Neural progenitor cell (in vitro differentiated cells): ENCODE data around the gene MAPK8. TPM values are rescaled to one million over a fixed set of nuclear protein-coding genes. Genes with fewer than 3 reads are reported as not detected.
A peak's percentile ranks its signal among the peaks of the same experiment; 100 is the strongest.
"Not testable (repeated sequence)": the region's sequence is repeated elsewhere in the genome, so short reads cannot be mapped to it uniquely, and the experiment has no call there.

Source experiments
- DNase-seq: peaks from one replicate; pipeline ENCODE4 v3.0.0-alpha.2; 2016; ENCODE audit warnings: low spot score
- H2AFZ ChIP-seq: fragments of 200-600 bp; sonication (generic); replicated peaks from 2 replicates; pipeline ENCODE4 v1.6.1; 2016; ENCODE audit warnings: antibody characterized with exemption
- H3F3A ChIP-seq: fragments of 200-600 bp; sonication (generic); 2 replicates; pipeline ENCODE4 v1.6.1; 2016; ENCODE audit warnings: antibody characterized with exemption, low read depth
- H3K27ac ChIP-seq: fragments of 200-600 bp; sonication (generic); 2 replicates; pipeline ENCODE4 v1.5.1; 2016; ENCODE audit warnings: mild to moderate bottlenecking
- H3K27me3 ChIP-seq: fragments of 200-600 bp; sonication (generic); 2 replicates; pipeline ENCODE4 v1.6.1; 2016; ENCODE audit warnings: mild to moderate bottlenecking, moderate library complexity
- H3K36me3 ChIP-seq: fragments of 200-600 bp; sonication (generic); 2 replicates; pipeline ENCODE4 v1.5.1; 2016
- H3K4me1 ChIP-seq: fragments of 200-600 bp; sonication (generic); 2 replicates; pipeline ENCODE4 v1.6.1; 2016; ENCODE audit warnings: mixed run types
- H3K4me2 ChIP-seq: fragments of 200-600 bp; sonication (generic); 2 replicates; pipeline ENCODE4 v1.6.1; 2016
- H3K4me3 ChIP-seq: fragments of 200-600 bp; sonication (generic); 2 replicates; pipeline ENCODE4 v1.5.1; 2016
- H3K79me2 ChIP-seq: fragments of 200-600 bp; sonication (generic); 2 replicates; pipeline ENCODE4 v1.6.1; 2016; ENCODE audit warnings: low read depth
- H3K9ac ChIP-seq: fragments of 200-600 bp; sonication (generic); 2 replicates; pipeline ENCODE4 v1.6.1; 2016
- H3K9me3 ChIP-seq: fragments of 200-600 bp; sonication (generic); 2 replicates; pipeline ENCODE4 v1.5.1; 2016; ENCODE audit warnings: low read depth
- H4K20me1 ChIP-seq: fragments of 200-600 bp; sonication (generic); 2 replicates; pipeline ENCODE4 v1.6.1; 2016; ENCODE audit warnings: low read depth
- H3K27ac Mint-ChIP-seq: 3 replicates; pipeline ENCODE4 v1.8.0; 2021; ENCODE audit warnings: mixed read lengths
- H3K27me3 Mint-ChIP-seq: 2 replicates; pipeline ENCODE4 v1.8.0; 2022; ENCODE audit warnings: low read depth, mild to moderate bottlenecking, inconsistent platforms, moderate library complexity, mixed read lengths; ENCODE audit not compliant: insufficient read depth
- H3K36me3 Mint-ChIP-seq: 3 replicates; pipeline ENCODE4 v1.8.0; 2021; ENCODE audit warnings: mixed read lengths
- H3K4me1 Mint-ChIP-seq: 3 replicates; pipeline ENCODE4 v1.8.0; 2021; ENCODE audit warnings: mixed read lengths
- H3K4me3 Mint-ChIP-seq: 3 replicates; pipeline ENCODE4 v1.8.0; 2021; ENCODE audit warnings: mild to moderate bottlenecking, moderate library complexity, mixed read lengths
- H3K9me3 Mint-ChIP-seq: 3 replicates; pipeline ENCODE4 v1.8.0; 2020; ENCODE audit warnings: mixed read lengths
- CTCF ChIP-seq: fragments of 200-600 bp; sonication (generic); IDR thresholded peaks from 2 replicates; pipeline ENCODE4 v1.5.1; 2017; ENCODE audit warnings: antibody characterized with exemption, mild to moderate bottlenecking
- EZH2 ChIP-seq: fragments of 200-600 bp; sonication (generic); IDR thresholded peaks from 2 replicates; pipeline ENCODE4 v1.6.1; 2017; ENCODE audit warnings: antibody characterized with exemption, mild to moderate bottlenecking, moderate library complexity
- EZH2phosphoT487 ChIP-seq: fragments of 200-600 bp; sonication (generic); IDR thresholded peaks from 2 replicates; pipeline ENCODE4 v1.6.1; 2017; ENCODE audit warnings: antibody characterized with exemption
- total RNA-seq: library from RNA; depleted of rRNA; stranded (reverse); fragments of >200 nt; gene quantifications from 2 replicates; pipeline ENCODE4 v1.2.3, GENCODE V29; 2015; ENCODE audit warnings: low replicate concordance

The MAPK8 gene
- total RNA-seq, 1 donor from 2014 or later = 166 TPM

GRCh38 chr10:48419714-48420113 lies 113.2 kb downstream of the MAPK8 start:
- Histone ChIP-seq H3K9ac (no peak overlapping the region), H3K4me2 (no peak overlapping the region), H3K4me1 (no peaks in the 10 kb centered on the region), H4K20me1 (no peaks in the 10 kb centered on the region), H3K27me3 (no peaks in the 10 kb centered on the region), H3K9me3 (no peaks in the 10 kb centered on the region), H3K4me3 (no peak overlapping the region), H3K27ac (no peak overlapping the region), H3K36me3 (no peaks in the 10 kb centered on the region), H2AFZ (no peak overlapping the region), H3F3A (peaks cover 4% of the 10 kb centered on the region), H3K79me2 (no peaks in the 10 kb centered on the region)
- no peaks in the 10 kb centered on the region for H3K27me3 Mint-ChIP-seq
- H3K27ac Mint-ChIP-seq = no peak overlapping the region
- no peak for DNase-seq
- no peak overlapping the region for H3K4me3 Mint-ChIP-seq
- no peaks in the 10 kb centered on the region for H3K4me1 Mint-ChIP-seq
- peaks cover 11% of the 10 kb centered on the region for H3K36me3 Mint-ChIP-seq
- no peaks in the 10 kb centered on the region for H3K9me3 Mint-ChIP-seq
- TF ChIP-seq CTCF (no peak), EZH2phosphoT487 (no peak), EZH2 (no peak)

GRCh38 chr10:48421862-48422261 lies 115.4 kb downstream of the MAPK8 start:
- H2AFZ ChIP-seq, H3K27me3 ChIP-seq, H3F3A ChIP-seq, H3K79me2 ChIP-seq, H3K27ac ChIP-seq, H3K4me3 ChIP-seq, H3K27ac Mint-ChIP-seq, H3K27me3 Mint-ChIP-seq, DNase-seq, H3K4me1 Mint-ChIP-seq, H4K20me1 ChIP-seq, H3K4me2 ChIP-seq, H3K36me3 ChIP-seq, H3K9me3 Mint-ChIP-seq, H3K4me1 ChIP-seq, H3K36me3 Mint-ChIP-seq, H3K4me3 Mint-ChIP-seq, H3K9me3 ChIP-seq, H3K9ac ChIP-seq: not testable (repeated sequence)

GRCh38 chr10:48423884-48424283 lies 117.4 kb downstream of the MAPK8 start:
- Histone ChIP-seq H3K27me3 (no peaks in the 10 kb centered on the region), H3K4me1 (peaks cover 15% of the 10 kb centered on the region), H3K4me3 (no peak overlapping the region), H4K20me1 (no peaks in the 10 kb centered on the region), H3K9ac (no peak overlapping the region), H3K79me2 (no peaks in the 10 kb centered on the region), H3K27ac (no peak overlapping the region), H3K4me2 (no peak overlapping the region), H3K36me3 (no peaks in the 10 kb centered on the region), H2AFZ (no peak overlapping the region), H3K9me3 (no peaks in the 10 kb centered on the region), H3F3A (peaks cover 12% of the 10 kb centered on the region)
- Mint-ChIP-seq H3K4me1 (no peaks in the 10 kb centered on the region), H3K27ac (no peak overlapping the region), H3K9me3 (no peaks in the 10 kb centered on the region), H3K4me3 (no peak overlapping the region), H3K27me3 (no peaks in the 10 kb centered on the region), H3K36me3 (peaks cover 10% of the 10 kb centered on the region)
- no peak for DNase-seq
- no peak for TF ChIP-seq EZH2phosphoT487
- no peak for TF ChIP-seq CTCF
- no peak for TF ChIP-seq EZH2

- Histone ChIP-seq H3K4me3 (no peak overlapping the region), H3K36me3 (peaks cover 3% of the 10 kb centered on the region), H3K79me2 (no peaks in the 10 kb centered on the region), H2AFZ (no peak overlapping the region), H3K9me3 (no peaks in the 10 kb centered on the region), H4K20me1 (no peaks in the 10 kb centered on the region), H3K4me1 (peaks cover 30% of the 10 kb centered on the region), H3K27me3 (no peaks in the 10 kb centered on the region), H3K9ac (no peak overlapping the region), H3K4me2 (no peak overlapping the region), H3K27ac (peak overlapping the region; percentile 62), H3F3A (peaks cover 21% of the 10 kb centered on the region)
- no peak for DNase-seq
- H3K36me3 Mint-ChIP-seq = peaks cover 15% of the 10 kb centered on the region
- H3K27ac Mint-ChIP-seq = no peak overlapping the region
- TF ChIP-seq CTCF (no peak), EZH2phosphoT487 (no peak), EZH2 (no peak)
- no peaks in the 10 kb centered on the region for H3K27me3 Mint-ChIP-seq
- no peaks in the 10 kb centered on the region for H3K9me3 Mint-ChIP-seq
- H3K4me3 Mint-ChIP-seq = no peak overlapping the region
- no peaks in the 10 kb centered on the region for H3K4me1 Mint-ChIP-seq
Measured at GRCh38 chr10:48428896-48429295, 122.4 kb downstream of the MAPK8 start.
